ENCODE measurements around the gene CPEB4.

CPEB4 gene

DNA sequence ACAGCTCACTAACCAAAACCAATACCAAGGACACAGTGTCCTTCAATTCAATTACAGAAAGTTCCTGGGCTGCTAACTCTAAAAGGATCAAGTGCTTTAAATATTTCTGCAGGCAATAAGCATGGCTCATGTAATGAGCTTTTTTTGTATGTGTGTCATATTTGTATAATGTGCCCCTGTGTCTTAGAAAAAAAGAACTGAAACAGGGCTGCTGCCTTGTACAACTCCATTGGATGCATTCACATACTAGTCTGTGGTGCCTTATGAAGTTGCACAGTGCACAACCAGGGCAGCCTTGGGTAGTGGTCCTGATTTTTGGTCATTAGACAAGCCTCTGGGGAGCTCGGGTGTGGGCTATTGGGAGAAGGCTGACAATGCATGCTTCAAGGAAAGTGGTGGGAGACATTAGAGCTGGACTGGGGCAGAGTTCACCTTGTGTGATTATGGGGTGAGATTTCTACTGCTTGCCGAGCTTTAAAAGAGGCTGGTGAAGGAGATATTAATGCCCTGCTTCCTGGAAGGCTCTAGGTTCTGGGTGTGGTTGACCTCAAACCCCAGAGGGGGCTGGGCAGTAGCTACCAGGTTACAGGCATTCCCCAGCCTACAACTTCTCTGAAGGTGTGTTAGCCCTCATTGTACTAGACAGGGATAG lies 3.6 kb upstream of the CPEB4 start:
- DNase-seq (ENCODE audit: low read depth, low spot score): no peak

DNA sequence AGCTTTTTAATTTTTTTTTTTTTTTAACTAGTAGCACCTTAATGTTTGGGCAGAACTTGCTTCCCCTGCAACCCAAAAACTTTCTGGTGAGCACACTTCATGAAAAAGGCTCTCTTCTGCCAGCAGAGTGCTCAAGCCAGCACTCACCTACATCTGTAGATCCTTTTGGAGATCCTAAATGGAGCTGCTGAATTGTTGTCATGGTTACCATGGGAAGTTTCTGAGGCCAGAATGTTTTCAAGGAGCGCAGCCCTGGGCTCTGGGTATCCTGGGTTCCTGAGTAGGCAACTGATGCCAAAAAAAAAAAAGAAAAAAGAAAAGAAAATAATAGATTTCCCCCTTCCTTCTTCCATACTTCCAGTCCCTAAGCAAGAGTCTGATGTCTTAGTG lies 3.1 kb upstream of the CPEB4 start:
- DNase-seq (ENCODE audit: low read depth, low spot score): no peak

DNA sequence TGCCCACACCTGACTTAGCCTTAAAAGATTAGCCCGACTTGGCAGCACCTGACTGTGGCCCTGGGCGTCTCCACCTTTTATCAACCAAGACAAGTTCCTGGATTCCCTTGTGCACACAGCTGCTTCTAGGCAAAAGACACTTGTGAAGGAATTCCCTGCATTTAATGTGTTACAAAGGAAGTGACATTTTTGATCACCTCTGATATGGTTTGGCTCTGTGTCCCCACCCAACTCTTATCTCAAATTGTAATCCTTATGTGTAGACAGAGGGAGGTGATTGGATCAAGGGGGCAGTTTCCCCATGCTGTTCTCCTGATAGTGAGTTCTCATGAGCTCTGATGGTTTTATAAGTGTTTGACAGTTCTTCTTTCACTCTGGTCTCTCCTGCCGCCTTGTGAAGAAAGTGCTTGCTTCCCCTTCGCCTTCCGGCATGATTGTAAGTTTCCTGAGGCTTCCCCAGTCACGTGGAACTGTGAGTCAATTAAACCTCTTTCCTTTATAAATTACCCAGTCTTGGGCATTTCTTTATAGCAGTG lies 2.6 kb upstream of the CPEB4 start:
- DNase-seq (ENCODE audit: low read depth, low spot score): no peak

- no peak for DNase-seq (ENCODE audit: low read depth, low spot score)
Measured at GRCh38 chr5:173886150-173886549, 2.0 kb upstream of the CPEB4 start.

- no peak for DNase-seq (ENCODE audit: low read depth, low spot score)
Measured at GRCh38 chr5:173888473-173889131, 453 bp downstream of the CPEB4 start.

DNA sequence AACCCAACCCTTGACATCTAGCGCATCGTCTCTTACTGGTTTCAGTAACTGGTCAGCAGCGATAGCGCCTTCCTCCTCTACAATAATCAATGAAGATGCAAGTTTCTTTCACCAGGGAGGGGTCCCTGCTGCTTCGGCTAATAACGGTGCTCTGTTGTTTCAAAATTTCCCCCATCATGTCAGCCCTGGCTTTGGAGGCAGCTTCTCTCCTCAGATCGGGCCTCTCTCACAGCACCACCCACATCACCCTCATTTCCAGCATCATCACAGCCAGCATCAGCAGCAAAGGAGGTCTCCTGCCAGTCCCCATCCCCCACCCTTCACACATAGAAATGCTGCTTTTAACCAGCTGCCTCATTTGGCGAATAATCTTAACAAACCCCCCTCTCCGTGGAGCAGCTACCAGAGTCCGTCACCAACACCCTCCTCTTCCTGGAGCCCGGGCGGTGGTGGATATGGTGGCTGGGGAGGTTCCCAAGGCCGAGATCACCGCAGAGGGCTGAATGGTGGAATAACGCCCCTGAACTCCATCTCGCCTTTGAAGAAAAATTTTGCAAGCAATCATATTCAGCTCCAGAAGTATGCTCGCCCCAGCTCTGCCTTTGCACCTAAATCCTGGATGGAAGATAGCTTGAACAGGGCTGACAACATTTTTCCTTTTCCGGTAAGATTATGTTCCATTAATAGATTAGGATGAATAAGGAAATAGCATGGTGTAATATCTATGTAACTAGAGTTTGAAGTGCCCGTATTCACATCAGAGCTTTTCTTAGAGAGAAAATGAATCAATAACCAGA lies 2.2 kb downstream of the CPEB4 start:
- no peak for DNase-seq (ENCODE audit: low read depth, low spot score)

DNA sequence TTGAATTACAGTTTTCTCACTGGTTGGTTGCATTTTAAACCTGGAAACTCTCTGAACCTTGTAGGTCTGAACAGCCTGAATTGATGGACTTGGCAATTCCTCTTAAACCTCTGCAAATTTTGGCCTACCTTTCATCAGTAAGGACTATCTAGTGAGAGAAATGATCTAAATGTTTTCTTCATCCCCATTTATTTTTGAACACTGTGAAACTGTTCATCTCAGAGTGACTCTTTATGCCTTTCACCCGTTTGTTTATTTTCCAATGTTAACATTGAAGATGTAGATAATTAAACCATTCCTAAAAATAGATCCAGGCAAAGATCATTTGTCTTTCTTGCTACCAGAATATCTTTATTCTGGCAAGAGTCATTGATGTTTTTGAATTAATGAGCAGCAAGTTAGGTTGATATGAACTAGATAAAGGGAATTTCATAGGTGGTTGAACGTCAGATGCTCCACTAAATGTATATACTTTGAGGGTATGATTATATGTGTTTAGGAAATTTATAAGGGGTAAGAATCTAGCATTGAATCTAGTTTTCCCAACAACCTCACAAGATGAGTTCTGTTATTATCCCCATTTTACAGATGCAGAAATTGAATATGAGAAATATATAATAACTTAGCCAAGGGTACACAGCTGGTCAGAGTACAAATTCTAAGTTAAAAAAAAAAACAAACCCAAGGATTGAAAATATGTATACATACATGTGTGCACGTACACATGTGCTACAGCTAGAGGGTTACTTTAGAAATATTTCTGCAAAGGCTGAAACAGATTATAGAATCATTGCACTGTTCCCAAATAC lies 3.4 kb downstream of the CPEB4 start:
- no peak for DNase-seq (ENCODE audit: low read depth, low spot score)

GRCh38 chr5:173893192-173893561 lies 5.0 kb downstream of the CPEB4 start:
- no peak for DNase-seq (ENCODE audit: low read depth, low spot score)

GRCh38 chr5:173895401-173896165 lies 7.4 kb downstream of the CPEB4 start:
- DNase-seq (ENCODE audit: low read depth, low spot score): no peak

GRCh38 chr5:173896631-173897030 lies 8.5 kb downstream of the CPEB4 start:
- DNase-seq (ENCODE audit: low read depth, low spot score): no peak

DNA sequence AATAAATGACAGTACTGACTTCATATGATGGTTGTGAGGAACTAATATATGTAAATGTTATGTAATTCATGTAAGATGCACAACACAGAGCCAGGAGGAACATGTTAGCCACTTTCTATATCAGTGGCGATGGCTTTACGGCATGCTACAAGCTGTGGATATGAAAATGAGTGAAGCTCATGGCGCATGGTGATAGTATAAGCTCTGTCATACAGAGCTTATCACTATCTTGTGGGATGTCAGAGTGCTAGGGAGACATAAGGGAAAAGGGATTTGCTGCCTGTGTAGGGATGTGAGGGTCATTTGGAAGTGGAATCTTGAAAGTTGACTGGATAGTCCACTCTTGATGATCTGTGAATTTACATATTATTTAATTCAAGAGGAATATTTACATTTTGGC lies 13.6 kb downstream of the CPEB4 start:
- DNase-seq (ENCODE audit: low read depth, low spot score): no peak

DNA sequence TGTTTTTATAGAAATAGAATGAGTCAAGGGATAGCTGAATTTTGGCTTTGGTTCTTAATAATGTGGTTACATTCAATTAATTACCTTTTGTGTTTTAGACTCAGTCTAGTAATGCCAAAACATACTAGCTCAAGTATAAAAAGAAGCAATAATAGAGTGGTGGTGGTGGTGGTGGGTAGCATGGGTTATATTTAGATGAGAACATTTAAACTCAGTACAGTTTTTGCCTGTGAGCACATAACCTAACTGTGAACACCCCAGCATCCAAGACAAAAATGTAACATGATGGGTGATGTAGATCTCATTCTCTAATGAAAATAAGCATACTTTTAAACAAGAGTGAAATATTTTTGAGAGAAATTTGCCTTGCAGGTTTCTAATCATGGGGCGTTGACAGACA lies 14.2 kb downstream of the CPEB4 start:
- no peak for DNase-seq (ENCODE audit: low read depth, low spot score)

- DNase-seq (ENCODE audit: low read depth, low spot score): no peak
Measured at GRCh38 chr5:173902743-173903142, 14.6 kb downstream of the CPEB4 start.

DNA sequence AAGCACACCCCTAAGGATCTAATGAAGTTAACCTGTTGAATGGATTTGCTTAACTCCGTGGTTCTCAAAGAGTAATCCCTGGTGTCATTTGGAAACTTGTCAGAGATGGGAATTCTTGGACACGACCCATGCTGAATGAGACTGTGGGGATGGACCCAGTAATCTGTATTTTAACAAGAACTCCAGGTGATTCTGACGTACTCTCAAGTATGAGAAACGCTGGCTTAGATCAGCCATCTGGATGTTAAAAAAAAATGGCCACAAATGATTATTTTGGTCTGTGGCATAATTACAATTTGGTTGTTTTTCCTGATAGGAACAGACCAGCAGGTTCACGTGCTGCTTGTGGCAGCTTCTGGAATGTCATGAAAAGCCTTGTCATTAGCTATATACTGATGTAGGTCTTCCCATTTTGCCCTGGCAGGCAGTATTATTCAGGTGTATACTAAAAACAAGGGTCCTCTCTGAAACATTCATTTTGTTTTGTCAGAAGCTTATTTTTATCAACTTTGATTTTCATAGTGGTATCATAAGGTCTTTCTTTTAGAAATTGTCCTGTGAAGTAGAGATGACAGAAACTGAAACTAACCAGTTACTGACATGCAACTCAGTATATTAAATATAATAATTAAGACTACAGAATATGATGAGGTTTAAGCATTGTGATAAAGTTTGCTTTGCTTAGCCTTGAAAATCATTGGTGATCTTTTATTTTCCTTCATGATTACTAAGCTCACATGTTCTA lies 15.4 kb downstream of the CPEB4 start:
- DNase-seq (ENCODE audit: low read depth, low spot score): no peak

- DNase-seq (ENCODE audit: low read depth, low spot score): no peak
Measured at GRCh38 chr5:173904151-173904550, 16.0 kb downstream of the CPEB4 start.

- no peak for DNase-seq (ENCODE audit: low read depth, low spot score)
Measured at GRCh38 chr5:173907284-173907683, 19.1 kb downstream of the CPEB4 start.

- no peak for DNase-seq (ENCODE audit: low read depth, low spot score)
Measured at GRCh38 chr5:173907686-173908371, 19.7 kb downstream of the CPEB4 start.

GRCh38 chr5:173909199-173909598 lies 21.1 kb downstream of the CPEB4 start:
- no peak for DNase-seq (ENCODE audit: low read depth, low spot score)

DNA sequence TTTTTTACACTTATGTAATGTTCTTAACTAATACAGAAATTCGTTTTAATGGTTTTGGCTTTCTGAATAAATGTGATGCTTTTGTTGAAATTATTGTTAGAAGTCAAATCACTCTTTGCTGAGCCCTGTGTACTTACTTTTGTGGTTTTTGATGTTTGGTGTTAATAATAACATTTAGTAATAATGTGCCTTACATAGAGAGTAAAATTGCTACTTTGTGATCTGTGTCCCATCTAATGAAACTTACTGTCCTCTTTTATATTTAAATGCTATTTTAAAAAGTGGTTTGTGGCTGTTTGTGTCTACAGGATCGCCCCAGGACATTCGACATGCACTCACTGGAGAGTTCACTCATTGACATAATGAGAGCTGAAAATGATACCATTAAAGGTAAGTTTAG lies 22.1 kb downstream of the CPEB4 start:
- no peak for DNase-seq (ENCODE audit: low read depth, low spot score)

DNA sequence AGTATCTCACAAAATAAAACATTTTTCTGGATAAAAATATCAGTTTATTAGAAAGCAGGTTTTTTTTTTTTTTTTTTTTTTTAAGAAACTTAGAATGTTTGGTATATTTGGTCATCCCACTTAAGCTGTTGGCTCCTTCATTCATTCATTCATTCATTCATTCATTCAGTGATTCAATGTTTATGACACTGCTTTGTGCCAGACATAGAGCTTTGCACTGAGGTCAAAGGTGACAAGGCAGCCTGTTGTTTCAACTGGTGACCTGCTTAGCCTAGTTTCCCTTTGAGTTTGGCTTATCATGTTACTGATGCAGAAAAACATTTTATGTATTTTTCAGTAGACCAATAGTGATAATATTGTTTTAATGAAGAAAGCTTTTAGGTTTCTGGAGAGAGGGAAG lies 23.5 kb downstream of the CPEB4 start:
- no peak for DNase-seq (ENCODE audit: low read depth, low spot score)

All from iPS DF 19.7 (cell line).